Mammary epithelial cell (primary cell): ENCODE measurements around the gene SPATA7.

ENCODE experiments used
- CTCF ChIP-seq, 2 donors: IDR thresholded peaks in 1 of 2; conservative IDR thresholded peaks in 1 of 2; 2 replicates each; pipeline ENCODE4 v1.5.1; 2011 to 2012; ENCODE audit warnings: inconsistent platforms in 2 of 2, low read length in 2 of 2, mild to moderate bottlenecking in 2 of 2, control low read depth in 1 of 2, low read depth in 1 of 2; ENCODE audit not compliant: insufficient read depth in 1 of 2; ENCODE audit errors: extremely low read depth in 1 of 2
- EZH2 ChIP-seq: IDR thresholded peaks from 2 replicates; pipeline ENCODE4 v1.6.1; 2012; ENCODE audit warnings: low read length, inconsistent platforms, borderline replicate concordance

GRCh38 chr14:88354358-88354757 is 31.1 kb upstream of the SPATA7 start:
- no peak for TF ChIP-seq CTCF (conservative IDR thresholded peaks at IDR 0.05 in 1 of 2, IDR thresholded peaks at IDR 0.05 in 1 of 2; ENCODE audit: extremely low read depth in 1 of 2, insufficient read depth in 1 of 2, low read depth in 1 of 2, low read length in 2 of 2)
- TF ChIP-seq EZH2 = no peak
